T follicular helper cell (primary cell): Measurements from ENCODE around the gene PALM3.

Experiments used
- DNase-seq: peaks from one replicate; pipeline ENCODE4 v3.0.0-alpha.2; 2020; ENCODE audit warnings: low read depth
- total RNA-seq, 2 experiments: gene quantifications; one replicate each; lab custom pipeline; 2026; lab: John Stamatoyannopoulos, UW

Gene PALM3
- 0 to 0.09 reads per million in 2 experiments for total RNA-seq

GRCh38 chr19:14061751-14062557 is at the start of gene PALM3:
Gene PALM3 (minus strand): TSS chr19:14062076. CDS start chr19:14061980, 96 bp downstream.
- DNase-seq = no peak

- DNase-seq = no peak
Observed at GRCh38 chr19:14111486-14111885, 49.6 kb upstream of the PALM3 start.

GRCh38 chr19:14110650-14111049 is 48.8 kb upstream of the PALM3 start:
- DNase-seq = no peak

- DNase-seq = no peak
Observed at GRCh38 chr19:14107581-14108461, 45.9 kb upstream of the PALM3 start.

GRCh38 chr19:14106840-14107239 is 45.0 kb upstream of the PALM3 start:
- DNase-seq = no peak

GRCh38 chr19:14105680-14106079 is 43.8 kb upstream of the PALM3 start:
- no peak for DNase-seq

GRCh38 chr19:14103310-14103709 is 41.4 kb upstream of the PALM3 start:
- DNase-seq = no peak

- DNase-seq = no peak
Observed at GRCh38 chr19:14102756-14103155, 40.9 kb upstream of the PALM3 start.

- no peak for DNase-seq
Observed at GRCh38 chr19:14102102-14102696, 40.3 kb upstream of the PALM3 start.

GRCh38 chr19:14101003-14101545 is 39.2 kb upstream of the PALM3 start:
- no peak for DNase-seq

GRCh38 chr19:14097532-14098151 is 35.8 kb upstream of the PALM3 start:
- DNase-seq = no peak

GRCh38 chr19:14096272-14096992 is 34.6 kb upstream of the PALM3 start:
- DNase-seq = no peak

GRCh38 chr19:14094854-14095253 is 33.0 kb upstream of the PALM3 start:
- DNase-seq = no peak

GRCh38 chr19:14093117-14093823 is 31.4 kb upstream of the PALM3 start:
- no peak for DNase-seq

GRCh38 chr19:14091813-14092462 is 30.1 kb upstream of the PALM3 start:
- no peak for DNase-seq

- DNase-seq = peak; percentile 33
Observed at GRCh38 chr19:14091081-14091812, 29.4 kb upstream of the PALM3 start.

- peak; percentile 82 for DNase-seq
Observed at GRCh38 chr19:14090509-14091080, 28.7 kb upstream of the PALM3 start, which contains the start of gene SAMD1. Gene SAMD1 (minus strand): TSS chr19:14090751.

GRCh38 chr19:14089662-14090508 is 28.0 kb upstream of the PALM3 start:
- peak; percentile 38 for DNase-seq
